Caco-2 (cell line): ENCODE data around the gene CDKN1C. TPM values are rescaled to one million over a fixed set of nuclear protein-coding genes. Genes with fewer than 3 reads are reported as not detected.

ENCODE experiments used
- BruUV-seq: library from RNA; stranded (reverse); fragments of 400-500 nt; replicated peaks from 2 replicates; lab custom pipeline; 2021; lab: Mats Ljungman, UMichigan
- CTCF ChIA-PET: fragments of 300-600 bp; sonication (Branson Sonifier 250); formaldehyde crosslinking; loops from one replicate; lab custom pipeline; 2022; ENCODE audit warnings: antibody characterized with exemption; lab: Charles Lee
- POLR2A ChIA-PET: fragments of 300-600 bp; sonication (Branson Sonifier 250); formaldehyde crosslinking; loops from one replicate; lab custom pipeline; 2022; ENCODE audit warnings: antibody characterized with exemption; lab: Charles Lee
- DNase-seq, 2 experiments: peaks; one replicate each; pipeline versions ENCODE4 v3.0.0 to v3.0.0-alpha.2; 2020 to 2022
- H3K27me3 ChIP-seq: replicated peaks from 2 replicates; pipeline ENCODE4 v1.6.0; 2011; ENCODE audit warnings: low read length; ENCODE audit not compliant: control insufficient read depth, insufficient read depth
- H3K36me3 ChIP-seq: 2 replicates; pipeline ENCODE4 v1.5.1; 2011; ENCODE audit warnings: low read length; ENCODE audit not compliant: control insufficient read depth, insufficient read depth
- H3K4me1 ChIP-seq: fragments of 250-450 bp; sonication (Bioruptor Pico); 2 replicates; pipeline ENCODE4 v1.5.1; 2020; ENCODE audit warnings: mild to moderate bottlenecking
- H3K4me3 ChIP-seq: 2 replicates; pipeline ENCODE4 v1.5.1; 2011; ENCODE audit warnings: low read depth, mild to moderate bottlenecking, control low read depth, low read length
- H3K9me3 ChIP-seq: fragments of 250-450 bp; sonication (Bioruptor Pico); 2 replicates; pipeline ENCODE4 v1.5.1; 2020; ENCODE audit warnings: mild to moderate bottlenecking, moderate library complexity
- H3K27ac Mint-ChIP-seq: one replicate; pipeline ENCODE4 v1.8.0; 2022; ENCODE audit warnings: mixed read lengths; ENCODE audit not compliant: unreplicated experiment
- H3K27me3 Mint-ChIP-seq: one replicate; pipeline ENCODE4 v1.8.0; 2022; ENCODE audit warnings: mixed read lengths; ENCODE audit not compliant: insufficient read depth, unreplicated experiment
- H3K36me3 Mint-ChIP-seq: one replicate; pipeline ENCODE4 v1.8.0; 2022; ENCODE audit warnings: mild to moderate bottlenecking, mixed read lengths; ENCODE audit not compliant: insufficient read depth, unreplicated experiment
- H3K4me1 Mint-ChIP-seq: one replicate; pipeline ENCODE4 v1.8.0; 2022; ENCODE audit warnings: low read depth, mixed read lengths; ENCODE audit not compliant: unreplicated experiment
- H3K4me3 Mint-ChIP-seq: one replicate; pipeline ENCODE4 v1.8.0; 2022; ENCODE audit warnings: mild to moderate bottlenecking, moderate library complexity, mixed read lengths; ENCODE audit not compliant: unreplicated experiment
- H3K9me3 Mint-ChIP-seq: one replicate; pipeline ENCODE4 v1.8.0; 2022; ENCODE audit warnings: mixed read lengths; ENCODE audit not compliant: unreplicated experiment
- CTCF ChIP-seq, 2 experiments: fragments of 200-600 bp in 1 of 2; IDR thresholded peaks; 1 replicate in 1 of 2; 2 replicates in 1 of 2; pipeline versions ENCODE4 v1.5.1 to v1.8.0; 2011 to 2022; ENCODE audit warnings: antibody characterized with exemption in 1 of 2, control low read depth in 1 of 2, inconsistent platforms in 1 of 2, low read depth in 1 of 2, low read length in 1 of 2, mild to moderate bottlenecking in 1 of 2, moderate library complexity in 1 of 2; ENCODE audit not compliant: insufficient read depth in 1 of 2, severe bottlenecking in 1 of 2, unreplicated experiment in 1 of 2
- intact Hi-C: fragments of 100-400 bp; cut with micrococcal nuclease; formaldehyde crosslinking; loops from one replicate; pipeline ENCODE4 v1.10.0; 2022; ENCODE audit not compliant: unreplicated experiment
- total RNA-seq: library from RNA; stranded (reverse); gene quantifications from 2 replicates; pipeline ENCODE4 v1.2.3, GENCODE V29; 2022

The CDKN1C gene
- total RNA-seq, 1 experiment from 2014 or later, result 25.5 TPM

- Mint-ChIP-seq H3K9me3 (no peaks in the 10 kb centered on the region), H3K4me3 (no peak overlapping the region), H3K36me3 (peaks cover 31% of the 10 kb centered on the region), H3K27me3 (no peaks in the 10 kb centered on the region), H3K4me1 (no peaks in the 10 kb centered on the region), H3K27ac (no peak overlapping the region)
- TF ChIP-seq CTCF (IDR thresholded peaks at IDR 0.05; ENCODE audit: insufficient read depth in 1 of 2, low read depth in 1 of 2, low read length in 1 of 2, severe bottlenecking in 1 of 2, unreplicated experiment in 1 of 2), result no peak
- Histone ChIP-seq H3K27me3 (0 out of 2 replicates have a peak, but pooled peaks cover 2% of the 10 kb centered on the region), H3K36me3 (no peaks in the 10 kb centered on the region), H3K4me1 (peaks cover 19% of the 10 kb centered on the region), H3K9me3 (no peaks in the 10 kb centered on the region), H3K4me3 (no peak overlapping the region)
- intact Hi-C loops, result loop anchor here (2.0 to 5.0 kb wide), 2 partner anchors 39 to 161 kb away; no protein-coding TSS in a partner anchor
- no TSS peak for BruUV-seq
- ChIA-PET CTCF (no interaction called here), POLR2A (no interaction called here)
- no peak for DNase-seq
Measured at GRCh38 chr11:2931420-2931746, 45.8 kb upstream of the CDKN1C start.

- Histone ChIP-seq H3K27me3 (0 out of 2 replicates have a peak, but pooled peaks cover 2% of the 10 kb centered on the region), H3K4me3 (peak overlapping the region; percentile 91), H3K4me1 (peaks cover 19% of the 10 kb centered on the region), H3K36me3 (no peaks in the 10 kb centered on the region), H3K9me3 (no peaks in the 10 kb centered on the region)
- no TSS peak for BruUV-seq
- intact Hi-C loops, result loop anchor here (1.0 to 5.0 kb wide), 4 partner anchors 29 to 398 kb away; a partner anchor contains a TSS
- ChIA-PET CTCF (interaction anchor here (1.2 to 2.3 kb wide), 6 partner anchors 12 to 398 kb away, joined by 3 to 16 read pairs (median 6); partner anchors contain the start of gene NAP1L4), POLR2A (interaction anchor here (0.7 kb wide), 2 partner anchors 21 to 231 kb away, joined by 3 to 11 read pairs; partner anchors contain the start of gene KCNQ1OT1)
- peak; percentile 80 to 95 for TF ChIP-seq CTCF (IDR thresholded peaks at IDR 0.05; ENCODE audit: insufficient read depth in 1 of 2, low read depth in 1 of 2, low read length in 1 of 2, severe bottlenecking in 1 of 2, unreplicated experiment in 1 of 2)
- Mint-ChIP-seq H3K4me1 (no peaks in the 10 kb centered on the region), H3K27me3 (no peaks in the 10 kb centered on the region), H3K9me3 (no peaks in the 10 kb centered on the region), H3K27ac (peak overlapping the region; percentile 79), H3K4me3 (peak overlapping the region; percentile 73), H3K36me3 (peaks cover 33% of the 10 kb centered on the region)
- peak; percentile 92 to 95 for DNase-seq
Measured at GRCh38 chr11:2930704-2931419, 45.3 kb upstream of the CDKN1C start.

- H3K9me3 ChIP-seq, result no peaks in the 10 kb centered on the region
- peak in 1 of 2 experiments; percentile 66 for TF ChIP-seq CTCF (IDR thresholded peaks at IDR 0.05; ENCODE audit: insufficient read depth in 1 of 2, low read depth in 1 of 2, low read length in 1 of 2, severe bottlenecking in 1 of 2, unreplicated experiment in 1 of 2)
- POLR2A ChIA-PET, result interaction anchor here (0.6 to 2.1 kb wide), 7 partner anchors 10 to 529 kb away, joined by 3 to 16 read pairs (median 6); partner anchors contain the start of genes KCNQ1OT1 and TSSC4
- Mint-ChIP-seq H3K27ac (peak overlapping the region; percentile 79), H3K27me3 (no peaks in the 10 kb centered on the region), H3K4me3 (peak overlapping the region; percentile 73), H3K4me1 (no peaks in the 10 kb centered on the region), H3K36me3 (peaks cover 33% of the 10 kb centered on the region), H3K9me3 (no peaks in the 10 kb centered on the region)
- H3K4me3 ChIP-seq, result peak overlapping the region; percentile 91
- no peaks in the 10 kb centered on the region for H3K36me3 ChIP-seq
- peak; percentile 69 to 73 for DNase-seq
- CTCF ChIA-PET, result interaction anchor here (0.6 to 2.3 kb wide), 14 partner anchors 9 to 509 kb away, joined by 3 to 16 read pairs (median 4); partner anchors contain the start of gene NAP1L4
- H3K4me1 ChIP-seq, result peaks cover 19% of the 10 kb centered on the region
- BruUV-seq, result TSS peak; percentile 81
- 0 out of 2 replicates have a peak, but pooled peaks cover 2% of the 10 kb centered on the region for H3K27me3 ChIP-seq
- intact Hi-C loops, result loop anchor here (1.0 to 5.0 kb wide), 4 partner anchors 28 to 397 kb away; a partner anchor contains a TSS
Measured at GRCh38 chr11:2929950-2930703, 44.6 kb upstream of the CDKN1C start.
